Fibroblast of skin of left biceps (primary cell): Measurements from ENCODE around the gene METTL8.
"Not testable (repeated sequence)": the region's sequence is repeated elsewhere in the genome, so short reads cannot be mapped to it uniquely, and the experiment has no call there.

Experiments used
- DNase-seq, 2 experiments: peaks; one replicate each; pipeline ENCODE4 v3.0.0-alpha.2; 2013; ENCODE audit warnings: low read depth in 2 of 2

The METTL8 gene

DNA sequence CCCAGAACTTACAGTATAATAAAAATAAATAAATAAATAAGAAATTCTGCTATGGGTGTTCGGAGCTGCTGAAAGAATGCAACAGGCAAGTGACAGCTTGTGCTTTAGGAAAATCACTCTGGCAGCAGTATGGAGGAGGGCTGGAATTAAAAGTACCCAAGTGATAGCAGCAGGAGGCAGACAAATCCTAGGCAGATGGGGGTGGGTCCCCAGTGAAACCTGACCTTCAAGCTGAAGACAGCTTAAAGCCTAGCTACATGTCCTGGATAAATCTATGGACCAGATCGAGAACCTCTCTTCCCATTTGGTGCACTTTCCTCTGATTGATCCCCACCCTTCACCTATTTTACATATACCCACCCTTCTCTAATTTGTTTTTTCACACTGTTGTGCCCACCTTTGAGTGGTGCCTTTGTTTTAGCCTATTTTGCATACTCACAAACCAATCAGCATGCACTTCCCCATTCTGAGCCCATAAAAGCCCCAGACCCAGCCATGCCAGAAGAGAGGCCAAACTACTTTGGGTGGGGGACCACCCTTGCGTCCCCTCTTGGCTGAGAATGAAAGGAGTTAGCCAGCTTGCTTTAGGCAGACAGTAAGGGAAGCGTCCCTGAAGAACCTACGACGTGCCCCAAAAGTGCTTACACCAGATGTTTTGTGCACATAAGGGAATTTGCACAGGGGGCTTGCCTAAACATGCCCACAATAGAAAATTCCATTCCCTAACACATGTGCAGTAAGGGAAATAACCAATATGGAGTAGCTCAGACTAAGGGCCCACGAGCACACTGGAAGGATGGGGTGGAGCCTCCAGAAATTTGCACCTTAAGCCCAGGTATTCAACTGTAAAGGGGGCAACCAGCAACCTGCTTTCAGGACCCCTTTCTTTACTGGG lies 3.0 kb downstream of the METTL8 start:
- DNase-seq = no peak

DNA sequence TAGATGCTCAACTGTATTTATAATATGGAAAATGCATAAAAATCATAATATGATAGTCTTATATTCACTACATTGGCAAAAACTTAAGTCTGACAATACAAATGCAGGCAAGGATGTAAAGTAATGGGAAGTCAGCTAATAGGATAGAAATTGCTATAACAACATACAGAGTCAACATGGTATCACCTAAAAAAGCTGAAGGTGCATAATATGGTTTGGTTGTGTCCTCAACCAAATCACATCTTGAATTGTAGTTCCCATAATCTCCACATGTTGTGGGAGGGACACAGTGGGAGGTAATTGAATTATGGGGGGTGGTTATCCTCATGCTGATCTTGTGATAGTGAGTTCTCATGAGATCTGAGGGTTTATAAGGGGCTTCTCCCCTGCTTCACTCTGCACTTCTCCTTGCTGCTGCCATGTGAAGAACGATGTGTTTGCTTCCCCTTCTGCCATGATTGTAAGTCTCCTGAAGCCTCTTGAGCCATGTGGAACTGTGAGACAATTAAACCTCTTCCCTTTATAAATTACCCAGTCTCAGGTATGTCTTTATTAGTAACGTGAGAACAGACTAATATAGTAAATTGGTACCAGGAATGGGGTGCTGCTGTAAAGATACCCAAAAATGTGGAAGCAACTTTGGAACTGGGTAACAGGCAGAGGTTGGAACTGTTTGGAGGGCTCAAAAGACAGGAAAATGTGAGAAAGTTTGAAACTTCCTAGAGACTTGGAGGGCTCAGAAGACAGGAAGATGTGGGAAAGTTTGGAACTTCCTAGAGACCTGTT lies 10.9 kb downstream of the METTL8 start:
- DNase-seq = not testable (repeated sequence)

DNA sequence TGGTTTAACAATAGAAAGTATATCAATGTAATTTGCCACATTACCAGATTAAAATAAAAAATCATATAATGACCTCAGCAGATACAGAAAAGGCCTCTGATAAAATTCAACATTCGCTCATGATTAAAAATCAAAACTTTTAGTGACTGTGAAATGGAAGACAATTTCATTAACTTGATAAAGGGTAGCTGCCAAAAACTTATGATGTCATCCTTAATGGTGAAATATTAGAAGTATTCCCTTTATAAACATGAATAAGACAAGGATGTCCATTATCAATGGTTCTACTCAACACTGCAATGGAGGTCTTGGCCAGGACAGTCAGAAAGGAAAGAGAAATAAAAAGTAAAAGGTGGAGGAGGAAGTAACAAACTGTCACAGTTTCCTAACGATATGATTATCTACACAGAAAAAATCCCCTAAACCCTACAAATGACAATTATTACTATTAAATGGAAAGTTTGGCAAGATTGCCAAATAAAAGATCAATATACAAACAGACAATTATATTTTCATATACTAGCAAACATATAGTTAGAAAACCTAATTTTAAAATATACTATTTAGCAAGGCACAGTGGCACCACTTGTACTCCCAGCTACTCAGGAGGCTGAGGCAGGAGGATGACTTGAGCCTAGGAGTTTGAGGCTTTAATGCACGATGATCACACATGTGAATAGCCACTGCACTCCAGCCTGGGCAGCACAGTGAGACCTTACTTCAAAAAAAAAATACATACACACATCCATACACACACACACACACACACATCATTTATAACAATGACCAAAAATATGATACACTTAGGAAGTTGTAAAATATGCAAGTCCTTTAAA lies 12.8 kb downstream of the METTL8 start:
- no peak for DNase-seq

DNA sequence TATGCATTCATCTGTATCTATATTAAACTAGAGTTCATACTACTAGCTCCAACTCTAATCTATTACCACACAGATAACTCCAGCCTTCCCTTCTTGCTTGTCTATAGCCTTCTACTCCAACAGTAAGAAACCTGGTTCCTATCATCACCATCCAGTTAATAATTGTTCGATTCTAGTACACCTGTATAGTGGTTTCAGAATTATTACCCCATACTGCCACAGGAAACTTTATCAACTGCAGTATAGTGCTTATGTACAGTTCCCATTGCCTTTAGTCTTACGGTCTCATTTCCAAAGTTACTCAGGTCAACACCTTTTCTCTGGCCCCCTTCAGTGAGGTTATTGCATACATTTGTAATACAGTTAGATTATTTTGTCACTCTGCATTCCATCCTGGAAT lies 14.5 kb downstream of the METTL8 start:
- no peak for DNase-seq

DNA sequence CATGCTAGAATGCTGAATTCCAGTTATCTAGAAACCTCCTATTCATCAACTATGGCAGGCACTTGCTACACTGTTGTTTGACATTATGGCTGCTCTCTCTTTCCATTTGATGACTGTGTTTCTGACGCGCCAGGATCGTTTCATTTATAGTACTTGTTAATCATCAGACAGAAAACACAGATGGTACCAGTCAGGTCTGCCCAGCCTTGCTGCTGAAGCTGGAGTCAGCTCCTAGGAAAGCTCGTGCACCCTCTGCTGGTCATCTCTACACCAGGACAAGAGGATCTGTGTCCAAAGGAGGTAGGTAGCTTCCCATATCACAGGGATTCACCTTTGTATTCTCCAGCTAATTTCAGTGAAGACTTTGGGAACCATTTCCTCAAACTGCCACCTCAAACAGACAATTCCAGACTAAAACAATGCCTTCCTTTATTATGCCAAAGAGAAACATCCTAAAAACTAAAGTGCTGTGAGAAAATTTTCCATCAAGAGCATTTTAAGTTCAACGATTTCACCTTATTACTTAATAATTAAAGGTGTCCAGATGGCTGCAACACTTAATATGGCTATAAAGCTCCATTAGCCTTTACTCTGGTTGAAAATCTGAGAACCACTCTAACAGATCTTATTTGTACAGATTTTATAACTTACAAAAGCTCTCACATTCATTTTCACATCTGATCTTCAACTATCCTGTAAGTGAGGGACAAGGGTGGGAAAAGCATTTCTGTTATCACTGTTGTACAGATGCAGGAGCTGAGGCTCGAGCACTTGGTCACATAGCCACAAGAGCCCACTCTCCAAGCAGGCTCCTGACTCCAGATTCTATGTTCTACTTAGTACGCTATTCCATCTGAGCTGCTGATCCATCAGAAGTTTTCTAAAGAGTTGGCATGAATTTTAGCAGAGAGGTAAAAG lies 17.5 kb downstream of the METTL8 start:
- peak; percentile 76 for DNase-seq

DNA sequence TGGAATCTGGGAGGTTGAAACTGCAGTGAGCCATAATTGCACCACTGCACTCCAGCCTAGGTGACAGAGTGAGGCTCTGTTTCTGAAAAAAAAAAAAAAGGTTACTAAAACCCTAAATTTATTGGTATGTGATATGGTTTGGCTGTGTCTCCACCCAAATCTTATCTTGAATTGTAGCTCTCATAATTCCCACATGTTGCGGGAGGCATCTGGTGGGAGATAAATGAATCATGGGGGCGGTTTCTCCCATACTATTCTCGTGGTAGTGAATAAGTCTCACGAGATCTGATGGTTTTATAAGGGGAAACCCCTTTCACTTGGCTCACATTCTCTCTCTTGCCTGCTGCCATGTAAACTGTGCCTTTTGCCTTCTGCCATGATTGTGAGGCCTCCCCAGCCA lies 19.1 kb downstream of the METTL8 start:
- DNase-seq = not testable (repeated sequence)

DNA sequence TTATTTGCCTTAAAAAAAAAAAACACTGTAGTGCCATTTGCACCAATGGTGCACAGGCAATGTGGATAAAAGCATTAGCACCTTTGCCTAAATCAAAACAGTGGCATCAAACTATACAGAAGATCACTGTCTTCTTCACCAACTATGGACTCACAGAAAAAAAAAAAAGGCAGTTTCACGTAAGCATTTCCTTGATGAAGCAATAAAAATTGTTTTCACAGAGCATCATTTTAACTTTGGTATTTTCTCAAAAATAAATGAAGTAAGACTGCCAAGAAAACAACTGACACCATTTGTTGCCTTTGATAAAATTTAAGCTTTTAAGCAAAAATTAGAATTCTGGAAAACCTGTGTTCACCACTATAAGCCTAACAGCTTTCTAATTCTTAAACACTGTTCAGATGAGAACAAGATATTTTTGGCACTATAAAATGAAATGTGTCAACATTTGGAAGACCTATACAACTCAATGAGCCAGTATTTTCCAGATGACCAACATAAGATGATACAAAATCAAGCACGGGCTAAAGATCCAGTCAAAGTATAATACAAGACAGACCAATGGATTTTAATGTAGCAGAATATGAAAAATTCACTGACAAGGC lies 21.1 kb downstream of the METTL8 start:
- no peak for DNase-seq

DNA sequence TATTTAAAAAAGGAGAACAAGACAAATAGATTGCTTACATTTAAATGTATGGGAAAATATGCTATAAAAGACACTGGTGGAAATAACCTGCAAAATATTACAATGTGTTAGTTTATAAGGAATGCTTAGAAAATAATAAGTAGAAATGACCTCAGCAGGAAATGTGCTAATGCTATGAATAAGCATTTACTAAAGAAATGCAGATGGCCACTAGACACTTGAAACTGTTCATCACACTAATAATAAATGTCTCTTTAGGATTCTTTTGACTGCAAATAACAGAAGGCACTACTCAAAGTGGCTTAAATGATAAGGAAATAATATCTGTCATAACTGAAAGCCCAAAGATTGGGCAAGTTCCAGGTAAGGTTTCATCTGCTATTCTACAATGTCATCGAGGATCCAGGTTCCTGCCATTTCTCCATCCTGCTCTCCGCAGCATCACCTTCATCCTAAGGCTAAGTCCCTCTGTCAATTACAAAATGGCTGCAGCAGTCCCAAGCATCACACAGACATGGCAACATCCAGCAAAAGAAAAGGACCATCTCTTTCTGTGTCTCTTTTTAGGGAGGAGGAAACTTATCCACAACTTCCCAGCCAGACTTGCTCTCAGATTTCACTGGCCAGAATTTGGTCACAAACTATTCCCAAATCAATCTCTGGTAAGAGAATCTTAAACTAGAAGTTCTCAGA lies 21.9 kb downstream of the METTL8 start:
- DNase-seq = no peak

DNA sequence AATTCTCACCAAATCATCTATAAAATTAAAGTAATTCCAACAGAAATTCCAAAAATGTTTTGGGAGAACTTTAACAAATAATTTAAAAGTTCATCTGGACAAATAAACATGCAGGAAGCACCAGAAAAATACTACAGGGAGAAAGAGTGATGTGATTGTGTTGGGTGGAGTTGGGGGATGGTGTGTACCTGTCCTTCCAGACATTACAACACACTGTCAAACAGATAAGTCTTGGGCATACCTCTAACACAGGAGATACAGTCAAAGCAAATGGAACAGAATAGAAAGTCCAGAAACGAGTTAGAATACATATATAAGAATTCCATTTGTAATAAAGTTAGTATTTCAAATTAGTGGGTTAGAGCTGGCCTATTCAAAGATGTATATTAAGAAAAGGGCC lies 22.6 kb downstream of the METTL8 start:
- no peak for DNase-seq

DNA sequence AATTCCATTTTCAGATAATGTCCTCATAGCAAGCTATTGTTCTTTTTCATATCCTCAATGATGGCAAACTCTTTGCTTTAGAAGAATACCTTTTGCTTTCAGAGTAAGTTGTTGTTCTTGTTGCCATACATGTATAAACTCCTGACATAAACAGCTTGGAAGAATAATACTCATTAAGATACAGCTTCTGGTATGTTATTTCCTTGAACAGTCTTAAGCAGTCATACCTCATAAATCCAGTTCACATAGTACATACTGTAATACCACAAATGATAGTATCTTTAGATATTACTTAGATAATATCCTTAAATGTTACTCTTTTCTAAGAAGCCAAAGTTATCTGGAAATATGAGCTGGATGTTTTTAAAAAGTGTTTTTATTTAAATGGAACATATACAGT lies 23.2 kb downstream of the METTL8 start:
- no peak for DNase-seq

DNA sequence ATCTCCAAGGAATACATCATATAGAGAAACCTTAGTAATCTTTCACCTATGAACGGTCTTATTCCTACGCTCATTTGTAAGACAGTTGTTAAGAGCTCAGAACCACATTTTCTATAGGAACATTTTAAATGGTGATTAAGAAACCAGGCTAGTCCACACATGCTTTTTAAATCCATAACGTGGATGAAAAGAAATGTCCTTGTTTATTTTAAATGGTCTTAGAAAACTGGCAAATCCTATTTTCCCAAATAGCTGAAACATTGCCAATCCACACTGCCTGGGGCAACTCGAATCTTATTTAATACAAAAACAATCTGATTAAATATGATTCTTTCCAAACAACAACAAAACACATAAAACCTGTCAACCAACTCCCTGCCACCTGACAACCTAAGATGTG lies 23.7 kb downstream of the METTL8 start:
- no peak for DNase-seq

DNA sequence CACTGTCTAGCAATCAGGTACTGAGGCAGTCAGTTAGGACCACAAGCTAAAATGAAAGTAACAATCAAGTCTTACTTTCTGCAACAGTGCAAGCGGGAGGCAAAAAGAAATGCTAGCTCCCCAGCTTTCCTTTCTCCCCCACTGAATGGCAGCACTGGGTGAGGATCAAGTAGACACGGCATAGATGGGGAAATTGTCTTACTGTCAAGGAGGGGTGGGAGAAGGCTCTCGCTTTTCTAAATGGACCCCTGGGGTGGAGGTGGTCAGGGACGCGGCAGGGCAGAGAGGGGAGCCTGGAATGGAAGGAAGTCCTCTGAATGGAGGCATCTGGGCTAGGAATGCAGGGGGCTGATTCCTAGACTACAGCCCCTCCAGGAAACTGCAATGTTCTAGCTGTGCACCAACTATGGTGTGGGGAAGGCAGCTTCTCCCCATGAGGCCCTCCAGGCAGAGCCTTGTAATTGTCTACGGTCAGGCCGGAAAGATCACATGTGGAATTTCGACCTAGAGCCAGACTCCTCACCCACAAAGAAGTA lies 24.3 kb downstream of the METTL8 start:
- no peak for DNase-seq

DNA sequence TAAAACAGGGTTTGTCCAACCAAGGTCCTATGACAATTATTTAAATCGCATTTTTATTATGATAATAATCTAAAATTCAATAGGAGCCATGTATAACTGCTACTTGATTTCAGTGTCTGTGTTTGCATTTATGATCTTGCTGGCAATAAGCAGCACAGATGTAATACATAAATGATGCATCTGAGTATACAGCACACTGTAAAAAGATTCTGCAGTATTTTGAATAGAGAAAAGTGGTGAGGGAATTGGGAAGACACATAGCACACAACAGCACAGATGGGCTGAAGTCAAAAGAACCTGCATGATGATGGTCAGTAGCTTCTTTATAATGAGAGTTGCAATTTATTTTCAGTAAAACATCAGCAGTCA lies 26.1 kb downstream of the METTL8 start:
- DNase-seq = no peak

DNA sequence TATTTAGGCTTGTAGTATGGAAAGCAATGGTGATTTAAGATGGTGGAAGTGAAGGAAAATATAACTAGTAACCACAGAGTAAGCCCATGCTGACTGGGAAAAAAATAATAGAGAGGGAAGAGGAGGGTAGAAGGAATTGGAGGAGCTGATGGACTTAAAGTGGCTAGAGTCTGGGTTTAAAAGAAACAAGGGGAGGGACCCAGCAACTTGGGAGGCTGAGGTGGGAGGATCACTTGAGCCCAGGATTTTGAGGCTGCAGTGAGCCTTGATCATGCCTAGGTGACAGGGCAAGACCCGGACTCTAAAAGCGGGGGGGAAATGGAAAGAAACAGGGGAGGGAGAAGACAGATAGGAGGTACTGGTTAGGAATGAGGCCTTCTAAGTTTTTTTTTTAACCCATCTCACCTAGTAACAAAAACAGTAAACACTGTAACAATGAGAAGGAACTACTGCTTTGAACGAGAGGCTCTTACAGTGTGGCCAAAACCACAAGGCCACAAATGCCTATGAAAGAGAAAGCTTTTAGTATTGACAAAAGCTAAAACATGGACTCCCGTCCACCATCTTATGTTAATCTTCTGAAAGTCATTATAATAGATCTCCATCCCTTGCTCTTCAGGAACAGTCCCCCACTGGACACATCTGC lies 26.6 kb downstream of the METTL8 start:
- no peak for DNase-seq

DNA sequence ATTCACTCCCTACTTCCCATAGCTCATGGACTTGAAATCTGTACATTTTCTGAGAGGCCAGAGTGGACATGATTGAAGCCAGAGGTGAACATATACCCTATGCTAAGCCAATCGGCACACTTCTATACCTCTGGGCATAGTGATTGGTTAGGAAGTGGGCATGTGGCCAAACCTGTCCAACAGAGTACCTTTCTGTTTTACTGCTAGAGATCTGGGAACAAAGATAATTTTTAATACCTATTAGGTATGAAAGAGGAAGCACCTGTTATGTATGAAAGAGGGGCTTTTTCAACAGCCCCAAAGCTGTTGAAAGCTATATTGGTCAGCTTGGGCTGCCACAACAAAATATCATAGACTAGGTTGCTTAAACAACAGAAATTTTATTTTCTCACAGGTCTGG lies 27.7 kb downstream of the METTL8 start:
- no peak for DNase-seq

DNA sequence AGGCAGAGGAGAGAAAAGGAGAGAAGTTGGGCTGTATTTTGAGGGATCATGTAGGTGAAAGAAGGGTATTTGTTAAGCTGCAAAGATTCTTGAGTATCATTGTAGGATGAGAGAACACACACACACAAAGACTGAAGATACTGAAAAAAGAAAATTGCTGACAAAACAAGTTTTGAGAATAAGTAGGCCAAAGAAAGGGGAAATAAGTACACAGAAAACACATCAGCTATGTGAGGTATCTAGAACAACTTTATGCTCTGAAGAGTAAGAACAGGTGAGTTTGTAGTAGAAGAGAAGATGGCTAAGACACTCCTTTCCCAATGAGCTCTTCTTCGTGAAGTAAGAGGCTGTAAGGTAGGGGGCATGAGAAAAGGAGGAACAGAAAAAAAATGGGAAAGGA lies 28.2 kb downstream of the METTL8 start:
- DNase-seq = no peak

DNA sequence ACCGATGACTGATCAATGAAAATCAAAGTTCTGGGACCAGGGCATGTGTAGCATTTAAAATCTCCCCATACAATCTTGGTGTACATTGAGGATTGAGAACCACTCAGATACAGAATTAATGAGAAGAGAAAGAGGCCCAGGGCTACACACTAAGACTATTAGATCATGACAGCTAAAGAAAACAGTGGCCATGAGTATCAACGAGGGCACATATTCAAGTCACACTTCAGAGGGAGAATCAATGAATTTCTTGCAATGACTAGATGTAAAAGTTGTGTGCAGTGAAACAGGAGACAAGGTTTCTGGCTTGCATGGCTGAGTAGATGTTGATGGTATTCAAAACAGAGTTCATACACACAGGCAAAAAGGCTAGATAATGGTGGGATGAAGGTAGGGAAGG lies 29.1 kb downstream of the METTL8 start:
- no peak for DNase-seq

DNA sequence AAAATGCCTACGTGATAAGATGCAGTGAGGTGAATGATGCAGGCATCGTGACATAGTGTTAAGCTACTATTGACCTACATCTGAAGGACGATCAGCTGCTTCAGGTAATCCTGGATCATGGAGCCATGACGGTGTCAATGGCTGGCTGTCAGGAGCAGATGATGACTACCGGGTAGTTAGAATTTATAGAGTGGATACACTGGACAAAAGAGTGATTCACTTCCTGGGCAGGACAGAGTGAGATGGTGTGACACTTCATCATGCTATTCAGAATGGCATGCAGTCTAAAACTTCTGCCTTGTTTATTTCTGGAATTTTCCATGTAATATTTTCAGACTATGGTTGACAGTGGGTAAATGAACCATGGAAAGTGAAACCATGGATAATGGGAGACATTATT lies 29.5 kb downstream of the METTL8 start:
- peak in 1 of 2 experiments; percentile 4 for DNase-seq

DNA sequence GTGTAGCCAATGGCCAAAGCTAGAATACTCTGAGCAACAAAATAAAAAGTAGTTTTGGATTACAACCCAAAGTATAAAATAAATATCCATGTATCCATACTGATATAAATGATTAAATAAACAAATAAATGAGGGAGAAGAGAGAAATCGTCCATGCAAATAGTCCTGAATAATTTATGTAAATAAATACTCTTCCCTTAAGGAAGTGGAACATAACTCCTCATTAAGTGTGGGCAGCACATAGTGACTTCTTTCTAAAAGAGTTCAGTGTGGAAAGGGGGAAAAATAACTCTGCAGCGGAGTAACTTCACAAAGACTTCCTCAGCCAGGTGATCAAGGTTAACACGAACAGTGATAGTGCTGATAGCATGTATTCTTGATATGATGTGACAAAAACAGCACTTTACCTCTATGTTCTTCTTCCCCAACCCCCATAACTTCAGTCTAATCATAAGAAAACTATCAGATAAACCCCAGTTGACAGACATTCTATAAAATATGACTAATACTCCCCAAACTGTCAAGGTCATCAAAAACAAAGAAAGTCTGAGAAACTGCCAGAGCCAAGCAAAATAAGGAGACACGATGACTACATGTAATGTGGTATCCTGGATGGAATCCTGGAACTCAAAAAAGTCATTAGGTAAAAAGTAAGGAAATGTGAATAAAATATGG lies 30.7 kb downstream of the METTL8 start:
- peak in 1 of 2 experiments; percentile 3 for DNase-seq
